Liver (tissue), 9 donors: Measurements from ENCODE around the gene AKR1B15. TPM values are rescaled to one million over a fixed set of nuclear protein-coding genes. Genes with fewer than 3 reads are reported as not detected.

Source experiments
- DNase-seq: peaks from one replicate; pipeline ENCODE4 v3.0.0-alpha.2; 2017; ENCODE audit warnings: low spot score
- H3K27ac ChIP-seq, 2 donors: one replicate each; pipeline ENCODE4 v1.7.0; 2013; ENCODE audit warnings: inconsistent platforms in 2 of 2, low read length in 2 of 2, control low read depth in 1 of 2, low read depth in 1 of 2, mild to moderate bottlenecking in 1 of 2
- H3K27me3 ChIP-seq, 4 donors: one replicate each; pipeline versions ENCODE4 v1.6.1 to v1.7.0; 2013; ENCODE audit warnings: low read length in 3 of 4, inconsistent platforms in 1 of 4, mild to moderate bottlenecking in 1 of 4, moderate library complexity in 1 of 4; ENCODE audit not compliant: control insufficient read depth in 4 of 4, insufficient read depth in 4 of 4
- H3K36me3 ChIP-seq, 4 donors: one replicate each; pipeline versions ENCODE4 v1.6.1 to v1.7.0; 2013; ENCODE audit warnings: low read length in 3 of 4, mild to moderate bottlenecking in 3 of 4, low read depth in 1 of 4, moderate library complexity in 1 of 4; ENCODE audit not compliant: control insufficient read depth in 4 of 4, insufficient read depth in 3 of 4
- H3K4me1 ChIP-seq, 4 donors: one replicate each; pipeline versions ENCODE4 v1.6.1 to v1.7.0; 2013; ENCODE audit warnings: low read length in 3 of 4, mild to moderate bottlenecking in 3 of 4, moderate library complexity in 1 of 4; ENCODE audit not compliant: control insufficient read depth in 4 of 4, insufficient read depth in 4 of 4
- H3K4me3 ChIP-seq, 3 donors: one replicate each; pipeline versions ENCODE4 v1.6.1 to v1.7.0; 2013; ENCODE audit warnings: low read length in 3 of 3, control low read depth in 1 of 3, low read depth in 1 of 3, mild to moderate bottlenecking in 1 of 3
- H3K9ac ChIP-seq, 2 donors: one replicate each; pipeline ENCODE4 v1.7.0; 2013; ENCODE audit warnings: low read length in 2 of 2, mild to moderate bottlenecking in 2 of 2, moderate library complexity in 2 of 2, control low read depth in 1 of 2, low read depth in 1 of 2
- H3K9me3 ChIP-seq, 4 donors: one replicate each; pipeline versions ENCODE4 v1.6.1 to v1.7.0; 2013; ENCODE audit warnings: low read length in 3 of 4; ENCODE audit not compliant: control insufficient read depth in 4 of 4
- ATF3 ChIP-seq: IDR thresholded peaks from 2 replicates; pipeline ENCODE4 v1.6.1; 2016; ENCODE audit warnings: antibody characterized with exemption
- CTCF ChIP-seq: fragments of 150-350 bp; IDR thresholded peaks from 2 replicates; pipeline ENCODE4 v1.5.1; 2017; ENCODE audit warnings: improper control_type of control experiment, low read depth, low read length; ENCODE audit not compliant: missing input control
- EGR1 ChIP-seq, 2 donors: IDR thresholded peaks; 2 replicates each; pipeline ENCODE4 v1.6.1; 2016 to 2018; ENCODE audit warnings: antibody characterized with exemption in 2 of 2, low read depth in 2 of 2
- FOXA2 ChIP-seq: IDR thresholded peaks from 2 replicates; pipeline ENCODE4 v1.6.1; 2016; ENCODE audit warnings: antibody characterized with exemption
- GABPA ChIP-seq, 2 donors: IDR thresholded peaks in 1 of 2; conservative IDR thresholded peaks in 1 of 2; 2 replicates each; pipeline ENCODE4 v1.6.1; 2016; ENCODE audit warnings: antibody characterized with exemption in 2 of 2, mild to moderate bottlenecking in 1 of 2, moderate library complexity in 1 of 2
- HNF4A ChIP-seq, 2 donors: conservative IDR thresholded peaks; 2 replicates each; pipeline ENCODE4 v1.6.1; 2016; ENCODE audit warnings: antibody characterized with exemption in 2 of 2, mild to moderate bottlenecking in 2 of 2
- HNF4G ChIP-seq: IDR thresholded peaks from 2 replicates; pipeline ENCODE4 v1.6.1; 2016; ENCODE audit warnings: antibody characterized with exemption
- MAX ChIP-seq: IDR thresholded peaks from 2 replicates; pipeline ENCODE4 v1.6.1; 2016; ENCODE audit warnings: antibody characterized with exemption
- RAD21 ChIP-seq, 2 donors: IDR thresholded peaks; 2 replicates each; pipeline ENCODE4 v1.6.1; 2016; ENCODE audit warnings: antibody characterized with exemption in 2 of 2, mild to moderate bottlenecking in 2 of 2
- REST ChIP-seq: IDR thresholded peaks from 2 replicates; pipeline ENCODE4 v1.6.1; 2016; ENCODE audit warnings: antibody characterized with exemption, mild to moderate bottlenecking
- SP1 ChIP-seq: IDR thresholded peaks from 2 replicates; pipeline ENCODE4 v1.6.1; 2018; ENCODE audit warnings: antibody characterized with exemption, mild to moderate bottlenecking
- TAF1 ChIP-seq: conservative IDR thresholded peaks from 2 replicates; pipeline ENCODE4 v1.6.1; 2016; ENCODE audit warnings: antibody characterized with exemption, mild to moderate bottlenecking
- YY1 ChIP-seq: IDR thresholded peaks from 2 replicates; pipeline ENCODE4 v1.6.1; 2016; ENCODE audit warnings: antibody characterized with exemption, mild to moderate bottlenecking
- WGBS: extraction: QIAGEN DNeasy Blood & Tissue Kit; methylation state at CpG from one replicate; pipeline ENCODE4 v1.1.7; 2013; 5-methylcytosine and 5-hydroxymethylcytosine counted together
- polyA plus RNA-seq, 2 donors: library from polyadenylated mRNA; stranded (reverse) in 1 of 2; unstranded in 1 of 2; fragments of 200-250 nt in 1 of 2; fragments of >200 nt in 1 of 2; fragmentation: Nextera tagmentation in 1 of 2; extraction: Ambion mirVana in 1 of 2; gene quantifications; one replicate each; pipeline versions ENCODE4 v1.2.1 to v1.2.3, GENCODE V29; 2013 to 2015
- total RNA-seq, 2 donors: library from RNA; depleted of rRNA; stranded (reverse); fragments of >200 nt; gene quantifications; one replicate each; pipeline ENCODE4 v1.2.3, GENCODE V29; 2014
- TF ChIP-seq, protein P1 (sequence below): IDR thresholded peaks from 2 replicates; pipeline ENCODE4 v1.6.1; 2016; ENCODE audit warnings: antibody characterized with exemption
- donor health status: healthy.
- donor health status: healthy.
- donor health status: healthy.
- donor health status: healthy.
- donor health status: healthy.

The AKR1B15 gene
- total and polyA plus RNA-seq, 4 donors, result 0.12 TPM; not detected in 3

- Histone ChIP-seq H3K4me3 (no peak overlapping the region), H3K9me3 (no peaks in the 10 kb centered on the region), H3K9ac (no peak overlapping the region), H3K4me1 (no peaks in the 10 kb centered on the region), H3K27me3 (no peaks in the 10 kb centered on the region), H3K36me3 (no peaks in the 10 kb centered on the region), H3K27ac (no peak overlapping the region)
- TF ChIP-seq HNF4A (conservative IDR thresholded peaks at IDR 0.05) (peak in 1 of 2 donors; percentile 15), FOXA2 (no peak), CTCF (peak; percentile 63), ATF3 (no peak), RAD21 (IDR thresholded peaks at IDR 0.05) (peak; percentile 79 to 83)
- WGBS, result 48% methylated on average over 9 of the region's 9 CpGs
- no peak for DNase-seq
These were observed 35.6 kb upstream of the AKR1B15 start for GRCh38 chr7:134513169-134513752.

DNA sequence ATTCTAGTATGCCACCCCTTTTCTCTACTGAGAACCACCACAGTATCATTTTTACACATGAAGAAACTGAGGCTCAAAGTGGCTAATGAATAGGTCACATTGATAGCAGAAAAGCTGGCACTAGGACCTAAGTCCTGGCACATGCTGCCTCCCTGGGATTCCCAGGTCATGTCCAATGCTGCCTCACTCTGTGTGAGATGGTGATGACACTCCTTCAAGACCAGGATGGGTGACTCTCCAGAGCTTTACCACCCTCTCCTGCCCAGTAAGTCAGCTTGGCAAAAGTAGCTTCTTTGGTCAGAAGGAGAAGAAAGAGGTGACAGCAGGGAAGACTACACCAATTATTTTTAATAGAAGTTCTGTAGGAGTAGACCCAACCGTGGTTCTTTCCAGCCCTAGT lies 34.8 kb upstream of the AKR1B15 start:
- no peaks in the 10 kb centered on the region for H3K9me3 ChIP-seq
- WGBS, result 20% methylated on average over 1 of the region's 1 CpG

More for the DNA sequence above, 34.8 kb upstream of the AKR1B15 start:
- H3K4me1 ChIP-seq, result no peaks in the 10 kb centered on the region
- no peak overlapping the region for H3K27ac ChIP-seq
- TF ChIP-seq REST (no peak), FOXA2 (no peak), GABPA (IDR thresholded peaks at IDR 0.05 in 1 of 2, conservative IDR thresholded peaks at IDR 0.05 in 1 of 2) (no peak), ATF3 (no peak), CTCF (no peak), RAD21 (IDR thresholded peaks at IDR 0.05) (no peak), TAF1 (no peak), HNF4A (conservative IDR thresholded peaks at IDR 0.05) (no peak), YY1 (no peak), SP1 (no peak), EGR1 (IDR thresholded peaks at IDR 0.05; ENCODE audit: low read depth in 2 of 2) (no peak), HNF4G (no peak), MAX (no peak)
- TF ChIP-seq, protein P1, sequence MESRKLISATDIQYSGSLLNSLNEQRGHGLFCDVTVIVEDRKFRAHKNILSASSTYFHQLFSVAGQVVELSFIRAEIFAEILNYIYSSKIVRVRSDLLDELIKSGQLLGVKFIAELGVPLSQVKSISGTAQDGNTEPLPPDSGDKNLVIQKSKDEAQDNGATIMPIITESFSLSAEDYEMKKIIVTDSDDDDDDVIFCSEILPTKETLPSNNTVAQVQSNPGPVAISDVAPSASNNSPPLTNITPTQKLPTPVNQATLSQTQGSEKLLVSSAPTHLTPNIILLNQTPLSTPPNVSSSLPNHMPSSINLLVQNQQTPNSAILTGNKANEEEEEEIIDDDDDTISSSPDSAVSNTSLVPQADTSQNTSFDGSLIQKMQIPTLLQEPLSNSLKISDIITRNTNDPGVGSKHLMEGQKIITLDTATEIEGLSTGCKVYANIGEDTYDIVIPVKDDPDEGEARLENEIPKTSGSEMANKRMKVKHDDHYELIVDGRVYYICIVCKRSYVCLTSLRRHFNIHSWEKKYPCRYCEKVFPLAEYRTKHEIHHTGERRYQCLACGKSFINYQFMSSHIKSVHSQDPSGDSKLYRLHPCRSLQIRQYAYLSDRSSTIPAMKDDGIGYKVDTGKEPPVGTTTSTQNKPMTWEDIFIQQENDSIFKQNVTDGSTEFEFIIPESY, result no peak
- H3K9ac ChIP-seq, result no peak overlapping the region
- no peak overlapping the region for H3K4me3 ChIP-seq
- no peaks in the 10 kb centered on the region for H3K36me3 ChIP-seq
- no peaks in the 10 kb centered on the region for H3K27me3 ChIP-seq
- DNase-seq, result no peak
